BLaER1 treated with 17β-estradiol and CSF1 and Interleukin-3, amounts not matched to agents 10 nM and 100 nM (cell line): ENCODE data around the gene NFKB2.

Experiments used
- H3K27ac ChIP-seq, 11 experiments: shearing (Covaris generic); formaldehyde crosslinking; 2 replicates each; pipeline ENCODE4 v1.8.1; 2022
- H3K27me3 ChIP-seq, 11 experiments: shearing (Covaris generic); formaldehyde crosslinking; 2 replicates each; pipeline ENCODE4 v1.8.1; 2022
- H3K36me3 ChIP-seq, 11 experiments: shearing (Covaris generic); formaldehyde crosslinking; 2 replicates each; pipeline ENCODE4 v1.8.1; 2022
- H3K4me1 ChIP-seq, 10 experiments: shearing (Covaris generic); formaldehyde crosslinking; 2 replicates each; pipeline ENCODE4 v1.8.1; 2022
- H3K4me2 ChIP-seq, 11 experiments: shearing (Covaris generic); formaldehyde crosslinking; 2 replicates each; pipeline ENCODE4 v1.8.1; 2022
- H3K4me3 ChIP-seq, 10 experiments: shearing (Covaris generic); formaldehyde crosslinking; 2 replicates each; pipeline ENCODE4 v1.8.1; 2022
- H3K9ac ChIP-seq, 11 experiments: shearing (Covaris generic); formaldehyde crosslinking; 2 replicates each; pipeline ENCODE4 v1.8.1; 2022
- H3K9me3 ChIP-seq, 11 experiments: shearing (Covaris generic); formaldehyde crosslinking; replicated peaks in 1 of 11; 2 replicates each; pipeline ENCODE4 v1.8.1; 2022
- H4K20me1 ChIP-seq, 11 experiments: shearing (Covaris generic); formaldehyde crosslinking; 2 replicates each; pipeline ENCODE4 v1.8.1; 2022
- Cebpa-rat ChIP-seq, 11 experiments: shearing (Covaris generic); IDR thresholded peaks; 2 replicates each; pipeline ENCODE4 v1.8.1; 2022

NFKB2 gene

GRCh38 chr10:102375250-102375649 lies 20.3 kb upstream of the NFKB2 start:
- no peak overlapping the region for H3K4me2 ChIP-seq
- no peak overlapping the region for H3K4me3 ChIP-seq
- TF ChIP-seq Cebpa-rat (IDR thresholded peaks at IDR 0.05), result no peak
- no peak overlapping the region for H3K9ac ChIP-seq
- H3K4me1 ChIP-seq, result no peaks in the 10 kb centered on the region
- H3K9me3 ChIP-seq, result peaks cover 0 to 9% (median 5%) of the 10 kb centered on the region in 11 experiments; a peak in 9 of 22 replicates
- H3K27ac ChIP-seq, result no peak overlapping the region
- peaks cover 0 to 46% (median 0%) of the 10 kb centered on the region in 11 experiments; a peak in 4 of 22 replicates for H4K20me1 ChIP-seq
- H3K27me3 ChIP-seq, result no peaks in the 10 kb centered on the region
- H3K36me3 ChIP-seq, result peaks cover 93 to 100% (median 98%) of the 10 kb centered on the region in 11 experiments

- Histone ChIP-seq H3K27ac (no peak overlapping the region), H3K4me1 (no peaks in the 10 kb centered on the region), H3K9me3 (peaks cover 0 to 2% (median under 1%) of the 10 kb centered on the region in 11 experiments; a peak in 6 of 22 replicates), H3K4me3 (no peak overlapping the region), H3K4me2 (no peak overlapping the region), H3K9ac (no peak overlapping the region), H3K36me3 (peaks cover 93 to 100% (median 98%) of the 10 kb centered on the region in 11 experiments), H3K27me3 (no peaks in the 10 kb centered on the region), H4K20me1 (peaks cover 0 to 48% (median 0%) of the 10 kb centered on the region in 11 experiments; a peak in 4 of 22 replicates)
- no peak for TF ChIP-seq Cebpa-rat (IDR thresholded peaks at IDR 0.05)
Observed at GRCh38 chr10:102375867-102376266, 19.6 kb upstream of the NFKB2 start.

- H3K9ac ChIP-seq, result no peak overlapping the region
- H3K36me3 ChIP-seq, result peaks cover 93 to 100% (median 98%) of the 10 kb centered on the region in 11 experiments
- TF ChIP-seq Cebpa-rat (IDR thresholded peaks at IDR 0.05), result no peak
Observed at GRCh38 chr10:102376901-102377300, 18.6 kb upstream of the NFKB2 start.

GRCh38 chr10:102379383-102379782 lies 16.1 kb upstream of the NFKB2 start:
- Histone ChIP-seq H3K9me3 (no peaks in the 10 kb centered on the region), H3K4me2 (no peak overlapping the region), H3K4me3 (no peak overlapping the region), H4K20me1 (peaks cover 0 to 76% (median 0%) of the 10 kb centered on the region in 11 experiments; a peak in 5 of 22 replicates), H3K9ac (no peak overlapping the region), H3K4me1 (peaks cover 0 to 8% (median under 1%) of the 10 kb centered on the region in 10 experiments; a peak in 7 of 20 replicates), H3K27me3 (no peaks in the 10 kb centered on the region), H3K27ac (no peak overlapping the region), H3K36me3 (peaks cover 79 to 96% (median 92%) of the 10 kb centered on the region in 11 experiments)
- TF ChIP-seq Cebpa-rat (IDR thresholded peaks at IDR 0.05), result no peak

More at GRCh38 chr10:102376901-102377300, 18.6 kb upstream of the NFKB2 start:
- no peaks in the 10 kb centered on the region for H3K27me3 ChIP-seq
- peaks cover 0 to 58% (median 0%) of the 10 kb centered on the region in 11 experiments; a peak in 4 of 22 replicates for H4K20me1 ChIP-seq
- H3K27ac ChIP-seq, result no peak overlapping the region
- no peaks in the 10 kb centered on the region for H3K4me1 ChIP-seq
- H3K4me2 ChIP-seq, result no peak overlapping the region
- H3K9me3 ChIP-seq, result no peaks in the 10 kb centered on the region
- H3K4me3 ChIP-seq, result no peak overlapping the region

- no peak for TF ChIP-seq Cebpa-rat (IDR thresholded peaks at IDR 0.05)
- Histone ChIP-seq H4K20me1 (peaks cover 0 to 67% (median 0%) of the 10 kb centered on the region in 11 experiments; a peak in 7 of 22 replicates), H3K27ac (no peak overlapping the region), H3K9me3 (no peaks in the 10 kb centered on the region), H3K9ac (no peak overlapping the region), H3K36me3 (peaks cover 54 to 70% (median 66%) of the 10 kb centered on the region in 11 experiments), H3K4me1 (peaks cover 6 to 34% (median 14%) of the 10 kb centered on the region in 10 experiments; a peak in 17 of 20 replicates), H3K4me2 (no peak overlapping the region), H3K27me3 (no peaks in the 10 kb centered on the region), H3K4me3 (no peak overlapping the region)
Observed at GRCh38 chr10:102381983-102382382, 13.5 kb upstream of the NFKB2 start.

GRCh38 chr10:102382871-102383270 lies 12.6 kb upstream of the NFKB2 start:
- no peak overlapping the region for H3K27ac ChIP-seq
- no peaks in the 10 kb centered on the region for H3K9me3 ChIP-seq
- peaks cover 46 to 62% (median 57%) of the 10 kb centered on the region in 11 experiments for H3K36me3 ChIP-seq
- H3K27me3 ChIP-seq, result no peaks in the 10 kb centered on the region
- H4K20me1 ChIP-seq, result peaks cover 0 to 66% (median 0%) of the 10 kb centered on the region in 11 experiments; a peak in 7 of 22 replicates
- no peak overlapping the region for H3K4me2 ChIP-seq
- no peak overlapping the region for H3K9ac ChIP-seq
- peaks cover 6 to 37% (median 14%) of the 10 kb centered on the region in 10 experiments; a peak in 17 of 20 replicates for H3K4me1 ChIP-seq
- TF ChIP-seq Cebpa-rat (IDR thresholded peaks at IDR 0.05), result no peak
- H3K4me3 ChIP-seq, result no peak overlapping the region

GRCh38 chr10:102384053-102384452 lies 11.5 kb upstream of the NFKB2 start:
- H3K4me1 ChIP-seq, result peaks cover 6 to 37% (median 14%) of the 10 kb centered on the region in 10 experiments; a peak in 17 of 20 replicates
- no peak for TF ChIP-seq Cebpa-rat (IDR thresholded peaks at IDR 0.05)
- H3K4me2 ChIP-seq, result peak overlapping the region in 2 of 11 experiments; percentile 84 to 89; a peak in 4 of 22 replicates
- H3K9ac ChIP-seq, result no peak overlapping the region
- no peak overlapping the region for H3K27ac ChIP-seq
- no peak overlapping the region for H3K4me3 ChIP-seq
- H3K36me3 ChIP-seq, result peaks cover 35 to 50% (median 46%) of the 10 kb centered on the region in 11 experiments
- no peaks in the 10 kb centered on the region for H3K27me3 ChIP-seq
- no peaks in the 10 kb centered on the region for H3K9me3 ChIP-seq
- H4K20me1 ChIP-seq, result peaks cover 0 to 58% (median 0%) of the 10 kb centered on the region in 11 experiments; a peak in 7 of 22 replicates

- Histone ChIP-seq H3K4me2 (peak overlapping the region in 10 of 11 experiments; percentile 10 to 89 (median 48); a peak in 18 of 22 replicates), H3K27ac (peak overlapping the region in 1 of 11 experiments; percentile 50; a peak in 2 of 22 replicates), H3K36me3 (peaks cover 28 to 42% (median 38%) of the 10 kb centered on the region in 11 experiments), H3K4me3 (no peak overlapping the region), H3K9me3 (no peaks in the 10 kb centered on the region), H4K20me1 (peaks cover 0 to 50% (median 0%) of the 10 kb centered on the region in 11 experiments; a peak in 6 of 22 replicates), H3K27me3 (no peaks in the 10 kb centered on the region), H3K9ac (peak overlapping the region in 2 of 11 experiments; percentile 15 to 31; a peak in 1 of 22 replicates), H3K4me1 (peaks cover 6 to 37% (median 14%) of the 10 kb centered on the region in 10 experiments; a peak in 17 of 20 replicates)
- TF ChIP-seq Cebpa-rat (IDR thresholded peaks at IDR 0.05), result no peak
Observed at GRCh38 chr10:102384606-102385429, 10.7 kb upstream of the NFKB2 start.

- Histone ChIP-seq H3K27ac (no peak overlapping the region), H3K4me1 (peaks cover 15 to 37% (median 23%) of the 10 kb centered on the region in 10 experiments; a peak in 19 of 20 replicates), H3K4me3 (no peak overlapping the region), H3K9ac (no peak overlapping the region), H3K9me3 (no peaks in the 10 kb centered on the region), H3K36me3 (no peaks in the 10 kb centered on the region), H4K20me1 (peaks cover 0 to 7% (median 0%) of the 10 kb centered on the region in 11 experiments; a peak in 4 of 22 replicates), H3K27me3 (no peaks in the 10 kb centered on the region), H3K4me2 (no peak overlapping the region)
- TF ChIP-seq Cebpa-rat (IDR thresholded peaks at IDR 0.05), result no peak
Observed at GRCh38 chr10:102389894-102390293, 5.6 kb upstream of the NFKB2 start.
